ENCODE data around the gene GCGR. TPM values are rescaled to one million over a fixed set of nuclear protein-coding genes. Genes with fewer than 3 reads are reported as not detected.

The GCGR gene
- total RNA-seq, 2 experiments from 2014 or later: not detected

- no peak for TF ChIP-seq CTCF (IDR thresholded peaks at IDR 0.05)
- DNase-seq: no peak
- POLR2A ChIA-PET: no interaction called here
These were observed 2.7 kb downstream of the GCGR start for GRCh38 chr17:81806461-81807209.

GRCh38 chr17:81807210-81807719 is 3.3 kb downstream of the GCGR start:
- Mint-ChIP-seq H3K27ac (no peak overlapping the region), H3K4me3 (no peak overlapping the region), H3K27me3 (peaks cover 39% of the 10 kb centered on the region), H3K9me3 (no peaks in the 10 kb centered on the region), H3K4me1 (ENCODE audit: low read depth) (no peaks in the 10 kb centered on the region), H3K36me3 (ENCODE audit: low read depth) (no peaks in the 10 kb centered on the region)
- DNase-seq (no peak), ATAC-seq (ENCODE audit: poor library complexity) (no peak)
- Histone ChIP-seq H3K36me3 (ENCODE audit: insufficient read depth, low read length) (no peaks in the 10 kb centered on the region), H3K4me3 (ENCODE audit: low read length) (no peak overlapping the region), H3K4me1 (ENCODE audit: insufficient read depth, low read length) (peaks cover 11% of the 10 kb centered on the region), H3K9me3 (ENCODE audit: control insufficient read depth in 1 of 2, insufficient read depth in 1 of 2, low read length in 2 of 2) (peaks cover 0 to 7% of the 10 kb centered on the region in 2 experiments), H3K27ac (ENCODE audit: low read depth in 1 of 2, low read length in 2 of 2) (no peak overlapping the region), H3K27me3 (ENCODE audit: control insufficient read depth in 1 of 2, insufficient read depth in 2 of 2, low read length in 2 of 2) (peaks cover 28 to 52% of the 10 kb centered on the region in 2 experiments)
- ChIA-PET CTCF (no interaction called here), POLR2A (no interaction called here)
- intact Hi-C loops (cut with DNase I, micrococcal nuclease): no loop called here
- no peak for TF ChIP-seq CTCF (IDR thresholded peaks at IDR 0.05)

More at GRCh38 chr17:81806461-81807209, 2.7 kb downstream of the GCGR start:
- no peaks in the 10 kb centered on the region for H3K36me3 ChIP-seq (ENCODE audit: insufficient read depth, low read length)
- no peak overlapping the region for H3K27ac ChIP-seq (ENCODE audit: low read depth in 1 of 2, low read length in 2 of 2)
- no peak overlapping the region for H3K4me3 Mint-ChIP-seq
- no peak overlapping the region for H3K27ac Mint-ChIP-seq
- H3K4me1 Mint-ChIP-seq (ENCODE audit: low read depth): no peaks in the 10 kb centered on the region
- H3K9me3 ChIP-seq (ENCODE audit: control insufficient read depth in 1 of 2, insufficient read depth in 1 of 2, low read length in 2 of 2): peaks cover 0 to 8% of the 10 kb centered on the region in 2 experiments
- peaks cover 45% of the 10 kb centered on the region for H3K27me3 Mint-ChIP-seq
- no peaks in the 10 kb centered on the region for H3K36me3 Mint-ChIP-seq (ENCODE audit: low read depth)
- H3K9me3 Mint-ChIP-seq: no peaks in the 10 kb centered on the region
- H3K4me3 ChIP-seq (ENCODE audit: low read length): no peak overlapping the region
- peaks cover 11% of the 10 kb centered on the region for H3K4me1 ChIP-seq (ENCODE audit: insufficient read depth, low read length)
- ATAC-seq (ENCODE audit: poor library complexity): no peak
- CTCF ChIA-PET: no interaction called here
- intact Hi-C loops (cut with DNase I, micrococcal nuclease): no loop called here
- peaks cover 29 to 58% of the 10 kb centered on the region in 2 experiments for H3K27me3 ChIP-seq (ENCODE audit: control insufficient read depth in 1 of 2, insufficient read depth in 2 of 2, low read length in 2 of 2)

DNA sequence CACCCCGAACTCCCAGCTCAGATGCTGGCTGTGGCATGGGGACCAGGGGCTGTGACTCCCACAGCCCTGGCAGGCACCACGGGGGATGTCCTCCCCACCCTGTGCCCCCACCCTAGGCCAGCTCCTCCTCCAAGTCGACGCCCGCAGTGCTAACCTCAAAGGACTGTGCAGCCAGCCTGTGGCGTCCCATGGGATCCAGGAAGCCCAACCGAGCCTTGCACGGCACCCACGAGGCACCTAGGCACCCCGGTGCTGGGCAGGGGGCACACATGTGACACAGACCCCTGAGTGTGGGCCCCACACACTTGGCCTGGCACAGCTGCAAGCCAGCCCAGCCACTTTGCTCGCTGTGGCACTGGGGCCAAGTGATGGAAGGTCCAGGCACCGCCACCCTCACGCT is 3.9 kb downstream of the GCGR start:
- no peak overlapping the region for H3K4me3 Mint-ChIP-seq
- no peak for TF ChIP-seq CTCF (IDR thresholded peaks at IDR 0.05)
- no peak overlapping the region for H3K27ac Mint-ChIP-seq
- peaks cover 33% of the 10 kb centered on the region for H3K27me3 Mint-ChIP-seq
- ChIA-PET CTCF (no interaction called here), POLR2A (interaction anchor here (0.5 kb wide), 1 partner anchor 1501 kb away, joined by 4 read pairs; no protein-coding TSS in a partner anchor)
- H3K9me3 ChIP-seq (ENCODE audit: control insufficient read depth in 1 of 2, insufficient read depth in 1 of 2, low read length in 2 of 2): peaks cover 0 to 4% of the 10 kb centered on the region in 2 experiments
- no peaks in the 10 kb centered on the region for H3K36me3 ChIP-seq (ENCODE audit: insufficient read depth, low read length)
- H3K4me1 ChIP-seq (ENCODE audit: insufficient read depth, low read length): peaks cover 11% of the 10 kb centered on the region
- no peak for DNase-seq
- no peaks in the 10 kb centered on the region for H3K36me3 Mint-ChIP-seq (ENCODE audit: low read depth)
- H3K4me3 ChIP-seq (ENCODE audit: low read length): no peak overlapping the region
- no peak overlapping the region for H3K27ac ChIP-seq (ENCODE audit: low read depth in 1 of 2, low read length in 2 of 2)
- peaks cover 24 to 46% of the 10 kb centered on the region in 2 experiments for H3K27me3 ChIP-seq (ENCODE audit: control insufficient read depth in 1 of 2, insufficient read depth in 2 of 2, low read length in 2 of 2)
- no peaks in the 10 kb centered on the region for H3K4me1 Mint-ChIP-seq (ENCODE audit: low read depth)
- intact Hi-C loops (cut with DNase I, micrococcal nuclease): no loop called here
- ATAC-seq (ENCODE audit: poor library complexity): no peak
- no peaks in the 10 kb centered on the region for H3K9me3 Mint-ChIP-seq

Data from CD4-positive, alpha-beta T cell (primary cell).